GM12878 (cell line): Measurements from ENCODE around the gene LPAR6. TPM values are rescaled to one million over a fixed set of nuclear protein-coding genes. Genes with fewer than 3 reads are reported as not detected.
A peak's percentile ranks its signal among the peaks of the same experiment; 100 is the strongest.

ENCODE experiments used
- ATAC-seq: fragments of 200-7000 bp; cut with Tn5 transposase; 3 replicates; pipeline ENCODE4 v1.9.1; 2020; ENCODE audit warnings: mild to moderate bottlenecking, moderate library complexity
- BruUV-seq: library from RNA; stranded (reverse); fragments of 400-500 nt; replicated peaks from 2 replicates; lab custom pipeline; 2021; lab: Mats Ljungman, UMichigan
- CTCF ChIA-PET: fragments of 300-600 bp; sonication (Branson Sonifier 250); formaldehyde crosslinking; extraction: SDS; loops from one replicate; lab custom pipeline; 2021; ENCODE audit warnings: inconsistent platforms; lab: Yijun Ruan, JAX
- POLR2A ChIA-PET: fragments of 350-600 bp; formaldehyde crosslinking; extraction: SDS; loops from one replicate; lab custom pipeline; 2021; ENCODE audit warnings: inconsistent platforms; lab: Charles Lee
- RAD21 ChIA-PET: fragments of 300-600 bp; sonication (Branson Sonifier 250); formaldehyde crosslinking; loops from one replicate; lab custom pipeline; 2023; ENCODE audit warnings: antibody characterized with exemption; ENCODE audit not compliant: unreplicated experiment; lab: Charles Lee
- SMC1A ChIA-PET: fragments of 300-600 bp; sonication (Branson Sonifier 250); formaldehyde crosslinking; loops from one replicate; lab custom pipeline; 2023; ENCODE audit not compliant: unreplicated experiment, uncharacterized antibody; lab: Charles Lee
- DNase-seq: peaks from one replicate; pipeline ENCODE4 v3.0.0-alpha.2; 2011; ENCODE audit warnings: low read depth, low spot score
- FAIRE-seq: peaks from 3 replicates; lab custom pipeline; 2011; peaks lifted over from hg19 to GRCh38; lab: Jason Lieb, UNC
- H2AFZ ChIP-seq: 2 replicates; pipeline ENCODE4 v1.6.0; 2011; ENCODE audit warnings: low read depth, low read length, control low read depth; ENCODE audit not compliant: control insufficient read depth
- H3K27ac ChIP-seq: 2 replicates; pipeline ENCODE4 v1.5.1; 2011; ENCODE audit warnings: control low read depth; ENCODE audit not compliant: control insufficient read depth, insufficient read depth
- H3K27me3 ChIP-seq, 2 experiments: replicated peaks in 1 of 2; 2 replicates each; pipeline versions ENCODE4 v1.6.0 to v1.6.1; 2011; ENCODE audit warnings: low read length in 1 of 2; ENCODE audit not compliant: control insufficient read depth in 2 of 2, insufficient read depth in 2 of 2
- H3K36me3 ChIP-seq, 2 experiments: 2 replicates each; pipeline ENCODE4 v1.5.1; 2011; ENCODE audit warnings: low read length in 1 of 2; ENCODE audit not compliant: control insufficient read depth in 2 of 2, insufficient read depth in 2 of 2
- H3K4me1 ChIP-seq: 2 replicates; pipeline ENCODE4 v1.6.1; 2011; ENCODE audit warnings: mild to moderate bottlenecking, low read length, moderate library complexity, mixed read lengths; ENCODE audit not compliant: control insufficient read depth, insufficient read depth
- H3K4me2 ChIP-seq: 2 replicates; pipeline ENCODE4 v1.6.0; 2011; ENCODE audit warnings: control low read depth; ENCODE audit not compliant: control insufficient read depth, insufficient read depth
- H3K4me3 ChIP-seq: fragments of 200-600 bp; sonication (generic); 2 replicates; pipeline ENCODE4 v1.5.1; 2016
- H3K79me2 ChIP-seq: 2 replicates; pipeline ENCODE4 v1.6.0; 2011; ENCODE audit warnings: low read length; ENCODE audit not compliant: control insufficient read depth, insufficient read depth
- H3K9ac ChIP-seq: 2 replicates; pipeline ENCODE4 v1.8.0; 2011; ENCODE audit warnings: low read length, control low read depth, mixed read lengths; ENCODE audit not compliant: control insufficient read depth, insufficient read depth
- H3K9me3 ChIP-seq: replicated peaks from 3 replicates; pipeline ENCODE4 v1.5.1; 2011; ENCODE audit warnings: mild to moderate bottlenecking, low read length; ENCODE audit not compliant: control insufficient read depth, insufficient read depth
- H4K20me1 ChIP-seq: 2 replicates; pipeline ENCODE4 v1.6.0; 2011; ENCODE audit not compliant: control insufficient read depth, insufficient read depth
- CEBPB ChIP-seq, 2 experiments: fragments of 150-350 bp in 1 of 2; IDR thresholded peaks; 2 replicates each; pipeline ENCODE4 v1.6.1; 2012 to 2014; ENCODE audit warnings: low read depth in 2 of 2, low read length in 2 of 2, borderline replicate concordance in 1 of 2, inconsistent platforms in 1 of 2
- FOXK2 ChIP-seq: fragments of 450-650 bp; IDR thresholded peaks from 2 replicates; pipeline ENCODE4 v1.6.1; 2017; ENCODE audit warnings: mild to moderate bottlenecking, moderate library complexity
- FOXM1 ChIP-seq: IDR thresholded peaks from 2 replicates; pipeline ENCODE4 v1.6.1; 2012; ENCODE audit warnings: low read depth, mild to moderate bottlenecking, inconsistent platforms, low read length, moderate library complexity
- GABPA ChIP-seq: IDR thresholded peaks from 2 replicates; pipeline ENCODE4 v1.6.1; 2014; ENCODE audit warnings: antibody characterized with exemption, low read depth, mild to moderate bottlenecking, inconsistent platforms
- HDAC6 ChIP-seq: fragments of 200-600 bp; sonication (generic); IDR thresholded peaks from one replicate; pipeline ENCODE4 v1.8.0; 2017; ENCODE audit warnings: antibody characterized with exemption; ENCODE audit not compliant: unreplicated experiment
- JUND ChIP-seq: IDR thresholded peaks from 2 replicates; pipeline ENCODE4 v1.6.1; 2012; ENCODE audit warnings: low read depth, mild to moderate bottlenecking, low read length, improper control_type of control experiment, moderate library complexity
- RFX5 ChIP-seq: IDR thresholded peaks from 2 replicates; pipeline ENCODE4 v1.6.1; 2011; ENCODE audit warnings: low read depth, low read length, improper control_type of control experiment
- ZNF687 ChIP-seq: fragments of 450-650 bp; IDR thresholded peaks from 2 replicates; pipeline ENCODE4 v1.6.1; 2017; ENCODE audit warnings: mild to moderate bottlenecking, moderate library complexity
- WGBS: methylation state at CpG from one replicate; pipeline ENCODE4 v1.1.6; 2016; ENCODE audit warnings: low lambda C conversion rate; ENCODE audit not compliant: insufficient replicate concordance, insufficient coverage; ENCODE audit errors: missing lambda C conversion rate; 5-methylcytosine and 5-hydroxymethylcytosine counted together
- in situ Hi-C: fragments of 300-500 bp; cut with MboI; formaldehyde crosslinking; loops from 9 replicates; pipeline ENCODE4 v1.14.3; 2018; ENCODE audit warnings: mixed read lengths
- intact Hi-C: fragments of 100-400 bp; cut with micrococcal nuclease; formaldehyde crosslinking; loops from one replicate; pipeline ENCODE4 v1.14.2; 2022; ENCODE audit not compliant: unreplicated experiment
- polyA plus RNA-seq, 11 experiments: library from polyadenylated mRNA; depleted of rRNA in 4 of 11; unstranded in 6 of 11; stranded (reverse) in 5 of 11; fragments of >200 nt; fragmentation: Nextera tagmentation in 4 of 11; fragmentation: Illumina TruSeq in 1 of 11; extraction: Ambion mirVana in 4 of 11; extraction: Trizol in 1 of 11; gene quantifications; 1 replicate in 1 of 11; 2 replicates in 10 of 11; pipeline versions ENCODE4 v1.2.1 to v1.2.3, GENCODE V29; 2011 to 2016; ENCODE audit warnings: inconsistent platforms in 2 of 11, missing spikeins in 2 of 11, low read depth in 1 of 11
- total RNA-seq, 4 experiments: library from RNA; depleted of rRNA in 3 of 4; stranded (reverse); fragments of >200 nt in 3 of 4; fragmentation: Illumina TruSeq in 1 of 4; extraction: Trizol in 1 of 4; gene quantifications; 2 replicates each; pipeline versions ENCODE4 v1.2.1 to v1.2.3, GENCODE V29; 2013 to 2021
- TF ChIP-seq, protein P1 (sequence below): fragments of 450-650 bp; IDR thresholded peaks from 2 replicates; pipeline ENCODE4 v1.6.1; 2016; ENCODE audit warnings: mild to moderate bottlenecking

Gene LPAR6
- total and polyA plus RNA-seq, 10 of the 15 experiments (the other 5 are each of a cell fraction or from before 2014, with no cell fraction given), result 1.4 to 4.2 (median 2.8) TPM

DNA sequence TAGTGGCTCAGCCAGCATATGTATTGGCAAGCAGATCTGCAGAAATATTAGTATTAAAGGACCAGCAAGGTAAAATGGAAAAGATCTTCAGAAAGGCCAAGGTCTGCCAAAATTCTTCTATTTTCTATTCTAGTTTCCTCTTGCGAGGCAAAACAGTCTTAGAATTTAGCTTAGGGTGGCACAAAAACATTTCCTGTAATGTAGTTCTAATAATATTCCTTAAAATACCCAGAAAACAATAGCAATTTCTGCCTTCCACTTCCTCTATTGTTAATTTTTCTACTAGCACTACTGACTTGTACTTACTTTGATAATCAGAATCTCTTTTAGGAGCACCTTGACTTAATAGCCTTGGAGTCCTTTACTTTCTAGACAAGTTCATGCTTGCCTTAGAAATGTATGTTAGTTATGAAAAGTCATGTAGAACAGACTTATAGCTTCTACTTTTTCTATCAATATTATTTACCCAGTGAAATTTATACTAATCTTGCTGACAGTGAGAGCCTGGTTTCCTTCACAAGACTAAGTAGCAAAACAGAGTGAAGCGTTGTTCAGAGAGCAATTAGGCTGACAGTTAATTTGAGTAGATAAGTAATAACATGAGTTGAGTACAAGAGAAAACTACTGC lies 23.9 kb upstream of the LPAR6 start:
- Histone ChIP-seq H3K79me2 (no peaks in the 10 kb centered on the region), H3K9ac (no peak overlapping the region), H3K27ac (no peak overlapping the region), H4K20me1 (no peaks in the 10 kb centered on the region), H3K4me1 (no peaks in the 10 kb centered on the region), H2AFZ (no peak overlapping the region), H3K4me2 (no peak overlapping the region), H3K27me3 (no peaks in the 10 kb centered on the region), H3K4me3 (no peak overlapping the region), H3K9me3 (no peaks in the 10 kb centered on the region; the same call in 2 of the 3 replicates), H3K36me3 (no peaks in the 10 kb centered on the region)
- ChIA-PET SMC1A (interaction anchor here (1.0 kb wide), 1 partner anchor 198 kb away, joined by 3 read pairs; no protein-coding TSS in a partner anchor), RAD21 (no interaction called here), POLR2A (interaction anchor here (0.5 kb wide), 1 partner anchor 1252 kb away, joined by 7 read pairs; no protein-coding TSS in a partner anchor), CTCF (no interaction called here)
- TF ChIP-seq JUND (no peak), HDAC6 (no peak), FOXK2 (no peak)
- in situ Hi-C loops, result no loop called here
- ATAC-seq, result no peak
- WGBS, result 96% methylated on average over 2 of the region's 2 CpGs
- DNase-seq, result no peak
- BruUV-seq, result no TSS peak
- intact Hi-C loops, result no loop called here
- FAIRE-seq, result peak; percentile 47

- SMC1A ChIA-PET, result no interaction called here
- H3K79me2 ChIP-seq, result no peaks in the 10 kb centered on the region
- in situ Hi-C loops (no loop called here), intact Hi-C loops (no loop called here)
- FAIRE-seq (no peak), ATAC-seq (no peak), DNase-seq (no peak)
- H3K9me3 ChIP-seq, result peaks cover 1% of the 10 kb centered on the region; the same call in 1 of the 3 replicates
- no TSS peak for BruUV-seq
- CTCF ChIA-PET, result no interaction called here
- no peak for TF ChIP-seq ZNF687
- no peak for TF ChIP-seq FOXM1
- TF ChIP-seq RFX5, result no peak
- no peak for TF ChIP-seq GABPA
- no peak for TF ChIP-seq CEBPB (IDR thresholded peaks at IDR 0.05; ENCODE audit: borderline replicate concordance in 1 of 2, low read depth in 2 of 2, low read length in 2 of 2)
- TF ChIP-seq, protein P1, sequence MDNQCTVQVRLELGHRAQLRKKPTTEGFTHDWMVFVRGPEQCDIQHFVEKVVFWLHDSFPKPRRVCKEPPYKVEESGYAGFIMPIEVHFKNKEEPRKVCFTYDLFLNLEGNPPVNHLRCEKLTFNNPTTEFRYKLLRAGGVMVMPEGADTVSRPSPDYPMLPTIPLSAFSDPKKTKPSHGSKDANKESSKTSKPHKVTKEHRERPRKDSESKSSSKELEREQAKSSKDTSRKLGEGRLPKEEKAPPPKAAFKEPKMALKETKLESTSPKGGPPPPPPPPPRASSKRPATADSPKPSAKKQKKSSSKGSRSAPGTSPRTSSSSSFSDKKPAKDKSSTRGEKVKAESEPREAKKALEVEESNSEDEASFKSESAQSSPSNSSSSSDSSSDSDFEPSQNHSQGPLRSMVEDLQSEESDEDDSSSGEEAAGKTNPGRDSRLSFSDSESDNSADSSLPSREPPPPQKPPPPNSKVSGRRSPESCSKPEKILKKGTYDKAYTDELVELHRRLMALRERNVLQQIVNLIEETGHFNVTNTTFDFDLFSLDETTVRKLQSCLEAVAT, result no peak
- H4K20me1 ChIP-seq, result no peaks in the 10 kb centered on the region
- RAD21 ChIA-PET, result no interaction called here
- no peaks in the 10 kb centered on the region for H3K27me3 ChIP-seq
- H3K36me3 ChIP-seq, result no peaks in the 10 kb centered on the region
- no peak overlapping the region for H3K4me2 ChIP-seq
- H3K4me3 ChIP-seq, result no peak overlapping the region
- H2AFZ ChIP-seq, result no peak overlapping the region
- H3K27ac ChIP-seq, result no peak overlapping the region
- H3K4me1 ChIP-seq, result peaks cover 11% of the 10 kb centered on the region
- POLR2A ChIA-PET, result no interaction called here
- H3K9ac ChIP-seq, result no peak overlapping the region
- 96% methylated on average over 3 of the region's 3 CpGs for WGBS
Observed at GRCh38 chr13:48434200-48434599, 21.3 kb upstream of the LPAR6 start.
